ENCODE results near the gene TMED9.
"Not testable (repeated sequence)": the region's sequence is repeated elsewhere in the genome, so short reads cannot be mapped to it uniquely, and the experiment has no call there.

Gene TMED9

GRCh38 chr5:177607452-177608192, 15.6 kb downstream of the TMED9 start:
- DNase-seq: peak; percentile 69 to 85 (median 74)

GRCh38 chr5:177608243-177609075, 16.5 kb downstream of the TMED9 start:
- no peak for DNase-seq

- no peak for DNase-seq
These were observed 17.4 kb downstream of the TMED9 start for GRCh38 chr5:177609076-177610059.

- no peak for DNase-seq
These were observed 18.2 kb downstream of the TMED9 start for GRCh38 chr5:177610131-177610769.

- DNase-seq: no peak
These were observed 18.9 kb downstream of the TMED9 start for GRCh38 chr5:177610770-177611445.

- DNase-seq: no peak
These were observed 19.6 kb downstream of the TMED9 start for GRCh38 chr5:177611446-177612214.

GRCh38 chr5:177612215-177612673, 20.2 kb downstream of the TMED9 start:
- DNase-seq: no peak

GRCh38 chr5:177620560-177620959, 28.6 kb downstream of the TMED9 start:
- DNase-seq: no peak

- not testable (repeated sequence) for DNase-seq
These were observed 32.2 kb downstream of the TMED9 start for GRCh38 chr5:177624172-177624571.

GRCh38 chr5:177630186-177630585, 38.2 kb downstream of the TMED9 start:
- not testable (repeated sequence) for DNase-seq

- DNase-seq: not testable (repeated sequence)
These were observed 42.9 kb downstream of the TMED9 start for GRCh38 chr5:177634912-177635311.

- not testable (repeated sequence) for DNase-seq
These were observed 53.5 kb downstream of the TMED9 start for GRCh38 chr5:177645462-177645861.
